Measurements from ENCODE around the gene ARHGAP18.
A peak's percentile ranks its signal among the peaks of the same experiment; 100 is the strongest.

Gene ARHGAP18

GRCh38 chr6:129691709-129692108, 18.3 kb downstream of the ARHGAP18 start:
- no peak for DNase-seq (ENCODE audit: low read depth in 2 of 2)

DNA sequence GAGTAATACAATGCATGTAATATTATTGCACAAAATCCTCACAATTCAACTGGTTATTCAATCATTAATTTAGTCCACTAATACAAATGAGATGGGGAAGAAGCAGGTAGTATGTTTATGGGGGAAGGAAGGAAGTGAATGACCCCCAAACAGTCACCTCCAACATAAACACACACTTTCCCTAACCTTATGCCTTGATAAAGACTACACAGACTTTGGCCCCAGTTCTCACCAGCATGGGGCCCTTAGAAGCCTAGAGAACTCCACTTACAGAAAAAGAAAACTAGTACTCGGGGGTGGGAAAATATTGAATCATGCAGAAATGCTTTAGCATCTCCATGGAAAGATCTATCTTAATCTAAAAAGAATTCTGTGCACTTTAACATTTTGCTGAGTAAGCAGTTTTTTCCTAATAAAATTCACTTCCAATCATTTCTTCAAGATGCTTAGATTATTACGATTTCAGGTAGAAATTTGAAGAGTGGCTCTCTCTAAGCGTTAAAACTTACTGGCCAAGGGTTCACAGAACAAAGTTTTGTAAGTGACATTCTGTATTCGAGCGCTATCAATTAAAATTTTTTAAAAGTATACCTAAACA, 18.8 kb downstream of the ARHGAP18 start:
- DNase-seq (ENCODE audit: low read depth in 2 of 2) = no peak

GRCh38 chr6:129686941-129687627, 22.9 kb downstream of the ARHGAP18 start:
- DNase-seq (ENCODE audit: low read depth in 2 of 2) = no peak

- DNase-seq (ENCODE audit: low read depth in 2 of 2) = no peak
These were observed 24.3 kb downstream of the ARHGAP18 start for GRCh38 chr6:129685662-129686031.

DNA sequence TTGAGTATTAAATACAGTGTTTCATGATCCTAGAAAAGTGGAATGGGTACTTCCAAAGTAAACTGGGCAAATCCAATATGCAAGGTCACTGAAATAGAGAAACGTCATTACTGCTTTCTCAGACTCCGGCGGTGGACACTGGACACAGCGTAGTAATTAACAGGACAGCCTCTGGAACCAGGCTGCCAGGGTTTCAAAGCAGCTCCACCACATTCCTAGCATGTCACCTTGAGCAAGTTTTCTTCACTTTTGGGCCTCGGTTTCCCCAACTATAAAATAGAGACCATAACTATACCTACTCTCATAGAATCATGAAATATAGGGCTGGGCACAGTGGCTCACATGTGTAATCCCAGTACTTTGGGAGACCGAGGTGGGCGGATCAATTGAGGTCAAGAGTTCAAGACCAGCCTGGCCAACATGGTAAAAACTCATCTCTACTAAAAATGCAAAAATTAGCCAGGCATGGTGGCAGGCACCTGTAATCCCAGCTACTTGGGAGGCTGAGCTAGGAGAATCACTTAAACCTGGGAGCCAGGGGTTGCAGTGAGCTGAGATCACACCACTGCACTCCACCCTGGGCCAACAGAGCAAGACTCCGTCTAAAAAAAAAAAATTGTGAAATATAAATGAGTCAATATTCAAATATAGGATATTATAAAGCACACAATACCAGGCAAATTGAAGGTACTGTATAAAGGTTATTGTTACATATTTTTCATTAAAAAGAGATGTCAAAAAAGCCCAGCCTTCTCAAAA, 24.9 kb downstream of the ARHGAP18 start:
- DNase-seq (ENCODE audit: low read depth in 2 of 2) = no peak

DNA sequence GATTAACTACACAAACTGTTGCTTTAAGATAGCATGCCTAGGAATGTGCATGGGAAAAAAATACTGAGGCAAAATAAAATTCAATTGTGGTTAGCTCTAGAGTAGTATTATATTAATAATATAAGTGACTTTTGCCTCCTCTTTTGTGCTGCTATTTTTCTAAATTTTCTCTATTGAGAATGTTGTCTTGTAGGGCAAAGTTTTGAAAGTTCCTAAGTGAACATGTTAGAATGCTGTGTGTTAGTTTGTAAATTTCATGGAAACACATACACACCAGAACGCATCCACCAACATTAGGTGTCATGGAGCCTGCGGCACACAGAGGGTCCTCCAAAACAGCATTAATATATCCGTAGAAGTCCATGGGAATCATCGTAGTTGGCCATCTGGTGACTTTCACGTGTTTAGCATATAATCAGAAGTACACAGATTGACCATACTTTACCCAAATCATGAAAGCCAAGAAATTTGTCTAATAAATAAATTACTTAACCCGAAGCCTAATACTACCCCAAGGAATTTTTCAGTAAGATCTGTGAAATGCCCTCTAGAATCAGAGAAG, 25.6 kb downstream of the ARHGAP18 start:
- DNase-seq (ENCODE audit: low read depth in 2 of 2) = no peak

- DNase-seq (ENCODE audit: low read depth in 2 of 2) = peak; percentile 42 to 59
These were observed 26.2 kb downstream of the ARHGAP18 start for GRCh38 chr6:129683601-129684322.

GRCh38 chr6:129681913-129682205, 28.1 kb downstream of the ARHGAP18 start:
- DNase-seq (ENCODE audit: low read depth in 2 of 2) = no peak

- no peak for DNase-seq (ENCODE audit: low read depth in 2 of 2)
These were observed 29.3 kb downstream of the ARHGAP18 start for GRCh38 chr6:129680633-129681032.

- DNase-seq (ENCODE audit: low read depth in 2 of 2) = no peak
These were observed 30.2 kb downstream of the ARHGAP18 start for GRCh38 chr6:129679758-129680157.

DNA sequence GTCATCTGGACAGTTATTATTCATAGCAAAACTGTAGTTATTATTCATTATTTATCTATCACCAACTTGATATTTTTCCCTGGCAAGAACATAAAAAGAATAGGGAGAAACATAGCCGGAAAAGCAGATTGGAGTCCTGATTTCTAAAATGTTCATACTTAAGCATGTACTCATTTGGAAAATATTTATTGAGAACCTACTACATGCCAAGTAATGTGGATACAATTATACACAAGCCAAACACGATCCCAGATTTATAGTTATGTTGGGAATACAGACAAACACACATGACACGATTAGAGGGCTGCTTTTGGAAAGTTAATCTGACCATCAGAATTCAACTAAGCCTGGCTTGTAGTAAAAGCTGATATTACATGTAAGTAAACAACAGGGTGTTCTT, 30.7 kb downstream of the ARHGAP18 start:
- DNase-seq (ENCODE audit: low read depth in 2 of 2) = no peak

DNA sequence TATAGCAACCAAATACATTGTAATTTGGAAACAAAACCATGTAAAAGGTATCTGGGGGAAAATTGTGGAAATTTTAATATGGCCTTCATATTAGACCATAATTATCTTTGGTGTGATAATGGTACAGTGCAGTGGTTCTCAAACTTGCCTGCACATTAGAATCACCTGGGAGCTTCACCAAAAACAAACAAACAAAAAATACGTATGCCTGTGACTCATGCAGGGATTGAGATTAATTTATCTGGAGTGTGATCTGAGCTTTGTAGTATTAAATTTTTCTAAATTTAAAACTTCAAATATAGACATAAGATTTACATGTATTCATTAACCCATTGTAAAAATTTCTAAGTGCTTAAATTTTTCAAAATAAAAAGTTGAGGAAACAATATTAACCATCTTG, 31.5 kb downstream of the ARHGAP18 start:
- DNase-seq (ENCODE audit: low read depth in 2 of 2) = no peak

GRCh38 chr6:129677620-129678325, 32.2 kb downstream of the ARHGAP18 start:
- no peak for DNase-seq (ENCODE audit: low read depth in 2 of 2)

DNA sequence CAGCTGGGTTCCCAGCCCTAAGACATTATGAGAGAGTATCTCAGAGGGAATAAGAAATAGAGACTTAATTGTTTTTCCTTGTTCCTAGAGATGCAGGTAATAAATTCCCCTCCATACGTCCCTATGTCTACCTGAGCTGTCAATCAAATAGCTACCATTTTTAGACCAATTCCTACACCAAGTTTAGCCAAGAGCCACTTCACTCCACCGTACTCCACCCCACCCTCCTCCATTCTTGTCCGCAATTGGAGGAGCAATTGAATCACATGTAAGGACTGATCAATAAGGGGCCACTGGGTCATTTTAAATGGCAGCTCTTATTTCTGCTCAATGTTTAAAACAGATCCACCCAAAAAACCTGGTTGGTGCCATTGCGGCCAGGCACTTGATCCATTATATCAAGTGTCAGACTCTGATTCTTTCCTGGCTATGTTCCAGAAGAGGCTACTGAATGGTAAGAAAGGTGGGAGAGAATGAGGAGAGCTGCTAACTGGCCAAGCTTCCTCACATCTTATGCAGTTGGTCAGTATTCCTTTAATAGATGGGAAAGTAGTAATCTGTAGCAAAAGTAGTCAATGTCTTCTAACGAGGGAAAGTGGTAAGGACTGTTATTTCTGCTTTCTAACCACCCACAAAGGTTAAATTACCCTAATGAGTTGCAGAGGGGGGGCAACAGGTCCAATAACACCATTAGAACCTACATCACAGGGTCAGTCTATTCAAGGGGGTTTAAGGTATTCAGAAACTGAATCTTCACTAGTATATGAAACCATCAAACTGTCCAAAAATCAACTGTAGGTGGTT, 34.1 kb downstream of the ARHGAP18 start:
- DNase-seq (ENCODE audit: low read depth in 2 of 2) = no peak

- DNase-seq (ENCODE audit: low read depth in 2 of 2) = no peak
These were observed 36.2 kb downstream of the ARHGAP18 start for GRCh38 chr6:129673748-129674147.

GRCh38 chr6:129672881-129673631, 36.9 kb downstream of the ARHGAP18 start:
- DNase-seq (ENCODE audit: low read depth in 2 of 2) = no peak

DNA sequence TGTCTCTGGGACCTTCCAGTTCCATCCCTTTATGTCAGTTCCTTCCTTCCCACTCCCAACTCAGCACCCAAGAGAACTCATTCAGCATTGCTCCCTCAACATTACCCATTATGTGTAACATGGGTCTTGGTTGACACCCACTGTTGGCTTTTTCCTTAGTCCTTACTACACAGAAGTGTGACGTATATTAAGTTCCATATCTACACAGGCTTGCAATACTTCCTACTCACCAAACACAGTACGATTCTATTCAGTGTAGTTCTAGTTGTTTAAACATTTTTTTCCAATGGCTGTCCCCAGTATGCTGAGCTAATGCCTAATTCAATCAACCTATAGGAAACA, 37.7 kb downstream of the ARHGAP18 start:
- no peak for DNase-seq (ENCODE audit: low read depth in 2 of 2)

- DNase-seq (ENCODE audit: low read depth in 2 of 2) = peak; percentile 38 to 60
These were observed 38.3 kb downstream of the ARHGAP18 start for GRCh38 chr6:129671442-129672340.

DNA sequence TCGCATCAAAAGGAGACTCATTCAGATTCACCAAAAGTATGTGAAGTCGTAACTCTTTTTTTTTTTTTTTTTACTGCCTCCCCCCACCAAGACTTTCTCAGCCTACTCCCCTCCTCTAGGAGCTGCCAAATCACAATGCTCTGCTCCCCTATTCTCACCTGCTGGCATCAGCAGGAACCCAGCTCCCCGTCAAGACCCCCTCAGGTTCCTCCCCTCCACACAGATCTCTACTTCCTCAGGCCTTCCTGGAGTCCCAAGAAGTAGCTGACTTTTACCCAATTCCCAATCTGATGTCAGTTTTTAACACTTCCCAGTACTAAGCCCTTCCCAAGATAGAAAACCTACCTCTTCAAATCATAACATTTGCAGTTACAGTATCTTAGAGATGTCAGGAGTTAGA, 39.3 kb downstream of the ARHGAP18 start:
- DNase-seq (ENCODE audit: low read depth in 2 of 2) = no peak

All from stimulated activated CD8-positive, alpha-beta memory T cell treated with anti-CD3 and anti-CD28 coated beads, Interleukin-15, amount 100 ng/mL, for 4 hours (primary cell).